NCI-H1092 (cell line): ENCODE results near the gene NFATC4.
"Not testable (repeated sequence)": the region's sequence is repeated elsewhere in the genome, so short reads cannot be mapped to it uniquely, and the experiment has no call there.

Experiments
- DNase-seq: peaks from one replicate; lab custom pipeline; 2025; lab: John Stamatoyannopoulos, UW

The NFATC4 gene

GRCh38 chr14:24367514-24368211, at the start of gene NFATC4:
TSS of gene NFATC4 (plus strand) at chr14:24368184. CDS start at chr14:24368341, 157 bp downstream.
- DNase-seq, result peak; percentile 90

GRCh38 chr14:24321212-24321975, 46.6 kb upstream of the NFATC4 start:
- DNase-seq, result no peak

DNA sequence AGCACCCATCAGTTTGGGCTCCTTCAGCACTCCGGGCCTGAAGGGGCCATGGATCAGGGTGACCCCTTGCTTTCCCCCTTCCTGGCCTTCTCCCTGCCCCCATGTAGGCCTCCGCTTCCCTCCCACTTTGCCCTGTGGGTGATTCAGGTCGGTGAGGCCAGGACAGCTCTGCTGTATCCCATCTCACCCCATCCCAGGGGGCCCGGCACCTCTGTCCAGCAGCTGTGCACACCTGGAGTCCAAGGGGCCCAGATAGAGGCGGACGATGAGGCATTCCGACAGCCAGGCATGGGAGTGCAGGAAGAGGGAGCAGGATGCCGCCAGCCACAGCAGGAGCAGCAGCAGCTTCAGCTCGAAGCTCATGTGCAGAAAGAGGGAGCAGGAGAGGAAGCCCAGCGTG, 45.3 kb upstream of the NFATC4 start:
- DNase-seq, result no peak

- no peak for DNase-seq
These were observed 44.6 kb upstream of the NFATC4 start for GRCh38 chr14:24323341-24323740.

DNA sequence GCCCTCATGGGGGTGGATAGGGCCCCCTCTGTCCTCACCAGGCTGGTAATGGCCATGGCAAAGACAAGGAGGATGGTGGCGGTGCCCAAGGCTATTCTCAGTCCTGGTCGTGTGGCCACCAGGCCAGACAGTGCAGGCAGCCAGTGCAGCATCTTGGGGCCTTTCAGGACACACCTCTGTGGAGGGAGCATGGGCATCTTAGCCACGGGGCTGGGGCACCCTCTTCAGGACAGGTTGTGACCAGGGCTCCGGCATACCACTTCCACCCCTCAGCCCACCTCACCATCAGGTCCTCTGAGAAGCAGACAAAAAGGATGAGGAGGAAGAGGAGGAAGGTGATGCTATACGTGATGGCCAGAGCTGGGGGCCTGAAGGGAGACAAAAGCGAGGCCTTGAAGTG, 44.0 kb upstream of the NFATC4 start:
- DNase-seq, result no peak

DNA sequence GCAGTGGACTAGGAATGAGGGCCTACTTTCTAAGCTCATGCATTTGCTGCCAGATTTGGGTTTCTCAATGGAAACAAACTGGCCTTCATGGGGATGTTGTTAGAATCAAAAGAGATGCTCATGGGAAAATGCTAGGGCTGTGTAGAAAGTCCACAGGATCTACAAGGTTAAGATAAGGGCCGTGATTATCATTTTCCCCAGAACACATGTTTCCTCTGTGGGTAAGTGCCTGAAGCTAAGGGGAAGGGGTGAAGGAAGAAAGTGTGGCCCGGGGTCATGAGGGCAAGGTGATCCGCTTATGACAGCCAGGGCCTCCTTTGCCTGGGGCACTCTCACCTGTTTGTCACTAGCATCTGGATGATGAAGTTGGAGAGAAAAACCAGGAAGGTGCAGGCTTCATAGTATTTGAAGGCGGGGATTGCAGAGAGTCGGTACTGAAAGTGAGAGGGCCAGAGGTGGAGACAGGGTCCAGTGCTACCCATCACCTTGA, 42.9 kb upstream of the NFATC4 start:
- DNase-seq, result no peak

DNA sequence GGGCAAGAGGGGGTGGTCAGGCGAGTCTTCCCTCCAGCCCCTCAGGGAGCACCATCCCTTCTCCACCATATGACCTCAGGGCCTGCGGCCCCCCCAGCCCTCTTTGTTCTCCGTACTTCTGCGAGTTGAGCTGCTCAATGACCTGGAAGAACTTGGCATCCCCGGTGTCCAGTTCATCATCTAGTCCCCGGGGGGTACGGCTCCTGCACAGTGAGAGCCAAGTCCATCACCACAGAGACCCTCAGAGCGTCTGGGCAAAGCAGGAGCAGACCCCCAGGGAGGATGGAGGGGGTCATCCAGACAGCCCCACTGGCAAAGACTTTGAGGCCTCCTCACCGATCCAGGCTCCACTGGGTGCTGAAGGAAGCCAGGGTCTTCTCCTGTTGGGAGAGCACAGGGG, 42.0 kb upstream of the NFATC4 start:
- no peak for DNase-seq

- no peak for DNase-seq
These were observed 40.7 kb upstream of the NFATC4 start for GRCh38 chr14:24327303-24327702.

DNA sequence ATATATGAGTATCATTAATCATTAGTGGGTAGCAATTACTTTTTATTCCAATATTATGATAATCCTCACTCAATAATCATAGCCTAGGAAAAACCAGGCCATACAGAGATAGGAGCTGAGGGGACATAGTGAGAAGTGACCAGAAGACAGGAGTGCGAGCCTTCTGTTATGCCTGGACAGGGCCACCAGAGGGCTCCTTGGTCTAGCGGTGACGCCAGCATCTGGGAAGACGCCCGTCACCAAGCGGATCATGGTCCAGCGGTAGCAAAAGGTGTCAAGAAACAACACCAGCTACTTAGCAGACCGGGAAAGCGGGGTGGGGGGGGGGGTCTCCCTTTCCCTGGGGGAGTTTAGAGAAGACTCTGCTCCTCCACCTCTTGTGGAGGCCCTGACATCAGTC, 40.1 kb upstream of the NFATC4 start:
- DNase-seq, result not testable (repeated sequence)

DNA sequence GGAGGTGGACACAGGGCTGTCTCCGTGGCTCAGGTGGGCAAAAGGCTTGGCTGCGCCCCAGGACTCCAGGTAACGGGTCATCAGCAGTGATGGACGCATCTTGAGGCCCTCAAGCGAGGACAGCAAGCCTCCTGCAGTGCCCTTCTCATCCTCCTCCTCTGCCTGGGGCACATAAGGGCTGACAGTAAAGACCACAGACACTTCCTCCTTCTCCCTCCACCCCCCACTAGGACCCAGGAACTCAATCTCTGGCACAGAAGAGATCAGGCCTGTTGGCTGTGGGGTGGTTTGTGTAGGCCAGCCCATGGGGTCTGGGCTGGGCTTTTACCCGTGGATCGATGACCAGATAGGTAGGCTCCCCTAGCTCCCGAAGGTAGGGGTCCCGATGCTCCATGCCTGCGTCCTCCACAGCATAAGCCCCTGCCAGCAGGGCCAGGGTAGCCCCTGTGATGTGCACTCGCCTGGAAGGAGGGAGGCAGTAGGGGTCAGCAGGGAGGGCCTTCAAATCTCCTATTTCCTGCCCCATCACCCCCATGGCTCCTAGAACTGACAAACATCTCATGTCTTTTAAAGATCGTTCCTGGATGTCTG, 38.8 kb upstream of the NFATC4 start:
- no peak for DNase-seq

DNA sequence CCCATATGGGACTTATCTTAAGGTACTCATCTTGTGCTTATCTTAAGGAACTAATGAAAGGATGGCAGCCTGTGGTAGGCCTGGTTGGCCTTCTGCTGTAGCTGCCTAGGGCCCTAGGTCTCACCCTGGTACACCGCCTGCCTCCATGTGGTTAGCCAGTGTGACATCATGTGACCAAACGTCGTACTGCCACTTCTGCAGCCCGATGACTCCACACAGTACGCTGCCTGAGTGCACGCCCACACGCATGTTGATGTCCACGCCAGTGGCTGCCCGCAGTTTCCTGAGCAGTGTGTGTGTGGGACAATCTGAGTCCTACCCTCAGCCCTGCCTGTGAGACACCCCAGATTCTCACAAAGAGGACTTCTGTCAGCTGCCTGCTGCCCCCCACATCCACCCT, 38.2 kb upstream of the NFATC4 start:
- no peak for DNase-seq

DNA sequence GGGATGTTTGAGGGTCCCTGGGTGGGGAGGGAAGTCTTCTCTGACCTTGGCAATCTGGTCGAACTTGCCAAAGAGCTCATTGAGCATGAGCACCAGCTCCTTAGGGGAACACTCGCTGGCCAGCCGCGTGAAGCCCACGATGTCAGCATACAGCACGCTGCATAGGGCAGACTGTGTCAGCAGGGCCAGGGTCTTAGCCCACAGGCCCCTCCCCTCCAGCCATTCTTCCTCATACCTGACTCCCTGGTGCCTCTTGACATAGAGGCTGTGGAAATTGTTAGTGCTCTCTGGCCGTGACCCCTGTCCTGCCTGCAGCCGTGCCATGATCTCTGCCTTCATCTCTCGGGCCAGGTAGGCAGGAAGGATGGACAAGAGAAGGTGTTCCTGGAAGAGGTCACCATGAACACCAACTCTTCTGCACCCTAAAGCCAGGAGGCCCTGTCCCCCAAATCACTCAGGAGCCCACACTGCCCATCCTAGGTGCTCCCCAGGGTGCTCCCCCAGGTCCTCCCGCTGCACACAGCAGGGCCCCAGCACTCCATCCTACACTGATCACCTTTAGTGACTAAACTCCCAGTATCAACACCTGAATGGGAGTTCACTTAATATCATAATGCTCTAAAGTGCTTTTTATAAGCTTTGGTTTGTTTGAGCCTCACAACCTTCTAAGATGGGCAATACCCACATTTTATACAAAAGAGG, 36.9 kb upstream of the NFATC4 start:
- no peak for DNase-seq

- DNase-seq, result no peak
These were observed 36.2 kb upstream of the NFATC4 start for GRCh38 chr14:24331731-24332267.

- peak; percentile 27 for DNase-seq
These were observed 35.6 kb upstream of the NFATC4 start for GRCh38 chr14:24332268-24332993.

- no peak for DNase-seq
These were observed 33.3 kb upstream of the NFATC4 start, which contains the start of gene ADCY4 for GRCh38 chr14:24334431-24335291. TSS of gene ADCY4 (minus strand) at chr14:24335071. CDS start at chr14:24334652, 419 bp downstream.

GRCh38 chr14:24335461-24336171, 32.4 kb upstream of the NFATC4 start:
- no peak for DNase-seq

DNA sequence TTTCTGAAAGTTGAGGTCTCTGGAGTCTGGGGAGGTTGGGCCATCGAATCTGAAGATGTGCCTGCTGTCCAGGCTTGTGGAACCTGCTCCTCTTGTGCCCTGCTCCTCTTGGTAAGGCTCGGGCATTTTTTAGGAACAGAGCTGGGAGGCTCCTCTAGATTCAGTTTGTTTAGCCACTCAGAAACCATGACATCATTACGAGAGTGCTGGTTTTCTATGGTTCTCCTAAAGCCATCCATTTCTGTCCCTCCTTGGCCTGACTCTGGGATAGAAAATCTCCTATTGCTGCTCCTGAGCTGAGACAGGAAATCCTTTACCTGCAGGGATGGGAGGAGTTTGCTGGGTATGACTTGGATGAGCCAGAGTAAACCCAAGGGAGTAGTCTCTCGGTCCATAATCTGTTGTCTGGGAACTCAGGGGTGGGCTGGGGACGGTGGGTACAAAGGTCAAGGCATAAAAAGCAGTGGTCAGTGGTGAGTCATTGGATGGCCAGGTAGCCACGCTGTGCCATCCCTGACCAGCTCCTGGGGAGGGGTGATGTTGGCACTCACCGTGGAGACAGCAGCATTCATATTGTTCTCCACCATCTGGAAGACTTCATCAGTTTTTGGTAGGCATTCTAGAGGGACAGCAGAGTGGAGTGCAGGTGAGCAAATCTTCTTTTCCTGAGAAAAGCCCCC, 30.7 kb upstream of the NFATC4 start:
- DNase-seq, result no peak

DNA sequence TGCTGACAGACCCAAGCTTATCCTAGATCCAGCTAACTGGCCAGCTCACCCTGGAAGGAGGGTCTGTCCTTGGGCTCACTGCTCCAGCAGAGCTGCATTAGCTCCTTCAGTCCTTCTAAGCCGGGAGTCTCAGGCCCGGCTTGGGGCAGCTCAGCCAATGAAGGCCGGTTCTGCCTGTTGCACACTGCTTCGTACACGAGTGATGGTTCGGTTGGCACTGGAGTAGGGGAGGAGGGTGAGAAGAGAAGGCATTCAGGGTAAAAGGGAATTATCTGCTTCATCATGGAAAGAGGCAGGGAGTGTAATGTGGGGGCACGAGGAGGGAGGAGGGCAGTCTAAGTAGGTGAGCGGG, 30.2 kb upstream of the NFATC4 start:
- DNase-seq, result no peak

- no peak for DNase-seq
These were observed 29.1 kb upstream of the NFATC4 start for GRCh38 chr14:24338843-24339242.
